Subcutaneous adipose tissue (tissue), 4 donors: ENCODE data around the gene LYPD6. TPM values are rescaled to one million over a fixed set of nuclear protein-coding genes. Genes with fewer than 3 reads are reported as not detected.

Source experiments
- total RNA-seq, 4 donors: library from RNA; depleted of rRNA; stranded (reverse); fragments of >200 nt; gene quantifications; one replicate each; pipeline ENCODE4 v1.1.0, GENCODE V29; 2016
- TF ChIP-seq, protein P1 (sequence below): fragments of 450-650 bp; IDR thresholded peaks from one replicate; pipeline ENCODE4 v1.5.1; 2016; ENCODE audit warnings: low read depth, mild to moderate bottlenecking, control low read depth, antibody characterized with exemption, moderate library complexity

LYPD6 gene
- total RNA-seq, 4 donors from 2014 or later = under 0.01 to 0.65 TPM; not detected in 2

DNA sequence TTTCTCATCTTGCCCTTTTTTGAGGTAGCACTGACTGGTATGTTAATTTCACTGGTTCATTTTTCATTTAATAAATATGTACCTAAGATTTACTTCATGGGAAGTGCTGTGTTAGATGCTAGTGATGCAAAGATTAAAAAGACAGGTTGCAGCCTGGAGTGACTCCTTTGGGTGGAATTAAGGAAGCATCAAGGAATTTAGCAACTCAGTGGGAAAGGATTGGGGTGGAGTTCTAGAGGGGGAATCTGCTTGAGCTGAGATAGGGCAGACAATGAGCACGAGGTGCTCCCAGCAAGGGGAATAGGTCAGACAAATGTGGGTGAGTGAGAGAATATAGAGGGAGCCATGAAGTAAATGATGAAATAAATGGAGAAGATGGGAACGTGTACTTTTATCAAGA is 57.0 kb downstream of the LYPD6 start:
- TF ChIP-seq, protein P1, sequence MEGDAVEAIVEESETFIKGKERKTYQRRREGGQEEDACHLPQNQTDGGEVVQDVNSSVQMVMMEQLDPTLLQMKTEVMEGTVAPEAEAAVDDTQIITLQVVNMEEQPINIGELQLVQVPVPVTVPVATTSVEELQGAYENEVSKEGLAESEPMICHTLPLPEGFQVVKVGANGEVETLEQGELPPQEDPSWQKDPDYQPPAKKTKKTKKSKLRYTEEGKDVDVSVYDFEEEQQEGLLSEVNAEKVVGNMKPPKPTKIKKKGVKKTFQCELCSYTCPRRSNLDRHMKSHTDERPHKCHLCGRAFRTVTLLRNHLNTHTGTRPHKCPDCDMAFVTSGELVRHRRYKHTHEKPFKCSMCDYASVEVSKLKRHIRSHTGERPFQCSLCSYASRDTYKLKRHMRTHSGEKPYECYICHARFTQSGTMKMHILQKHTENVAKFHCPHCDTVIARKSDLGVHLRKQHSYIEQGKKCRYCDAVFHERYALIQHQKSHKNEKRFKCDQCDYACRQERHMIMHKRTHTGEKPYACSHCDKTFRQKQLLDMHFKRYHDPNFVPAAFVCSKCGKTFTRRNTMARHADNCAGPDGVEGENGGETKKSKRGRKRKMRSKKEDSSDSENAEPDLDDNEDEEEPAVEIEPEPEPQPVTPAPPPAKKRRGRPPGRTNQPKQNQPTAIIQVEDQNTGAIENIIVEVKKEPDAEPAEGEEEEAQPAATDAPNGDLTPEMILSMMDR = no peak

DNA sequence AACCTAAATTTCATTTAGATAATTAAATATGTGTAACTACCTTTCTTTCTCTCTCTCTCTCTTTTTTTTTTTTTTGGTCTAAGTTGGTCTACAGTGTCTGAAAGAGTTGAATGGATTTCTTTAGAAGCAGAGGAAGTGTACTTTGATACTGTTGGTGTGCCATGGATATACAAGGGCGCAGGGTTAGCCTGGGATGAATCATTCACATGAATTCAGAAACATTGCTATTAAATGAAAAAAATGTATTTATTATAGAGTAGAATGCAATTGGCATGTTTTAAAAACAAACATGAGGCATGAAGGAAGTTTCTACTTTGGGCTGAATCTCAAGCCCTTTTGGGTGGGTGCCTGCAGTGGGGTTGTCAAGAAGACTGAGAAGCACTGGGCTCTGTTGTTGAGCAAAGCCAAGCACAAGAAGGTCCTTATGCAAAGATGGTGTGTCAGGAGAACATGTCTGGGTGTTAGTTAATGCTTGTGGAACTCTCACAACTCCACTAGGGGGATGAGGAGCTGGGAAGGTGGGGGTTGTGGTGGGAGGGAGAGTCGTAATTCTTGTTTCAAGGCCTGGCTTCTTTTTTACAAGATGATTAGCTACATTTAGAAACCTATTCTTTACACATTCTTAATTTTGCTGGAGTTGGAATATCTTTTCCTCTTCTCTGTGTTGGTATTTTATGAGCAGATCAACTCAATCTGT is 57.9 kb downstream of the LYPD6 start:
- TF ChIP-seq, protein P1 = no peak

DNA sequence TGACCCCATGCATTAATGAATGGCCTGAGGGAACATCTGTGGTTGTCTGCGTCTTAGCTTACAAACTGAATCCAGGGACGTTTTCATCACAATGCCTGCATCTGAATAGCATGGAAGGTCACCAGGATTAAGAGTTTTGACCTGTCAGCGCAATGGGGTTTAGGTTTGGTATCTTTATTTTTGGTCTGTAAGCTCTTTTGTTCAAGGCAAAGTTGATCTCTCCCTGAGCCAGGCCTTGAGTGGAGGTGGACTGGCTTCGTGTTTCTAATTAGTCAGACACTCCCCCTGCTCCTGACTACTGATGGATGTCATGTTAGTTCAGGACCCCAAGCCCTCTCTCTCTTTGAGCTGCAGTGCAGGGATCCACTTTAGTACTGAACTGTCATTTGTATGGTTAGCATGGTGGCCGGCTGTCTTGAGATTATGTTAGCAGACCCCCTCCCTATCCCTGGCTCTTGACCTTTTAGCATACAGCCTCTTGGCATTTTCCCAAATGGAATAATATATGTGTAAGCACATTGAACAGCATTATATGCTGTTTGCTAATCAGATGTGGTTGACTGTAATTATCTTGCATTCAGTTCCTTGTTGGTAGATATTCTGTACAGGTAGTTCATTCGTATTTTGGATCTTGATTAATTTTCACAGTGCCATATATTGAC is 59.2 kb downstream of the LYPD6 start:
- TF ChIP-seq, protein P1 = no peak

DNA sequence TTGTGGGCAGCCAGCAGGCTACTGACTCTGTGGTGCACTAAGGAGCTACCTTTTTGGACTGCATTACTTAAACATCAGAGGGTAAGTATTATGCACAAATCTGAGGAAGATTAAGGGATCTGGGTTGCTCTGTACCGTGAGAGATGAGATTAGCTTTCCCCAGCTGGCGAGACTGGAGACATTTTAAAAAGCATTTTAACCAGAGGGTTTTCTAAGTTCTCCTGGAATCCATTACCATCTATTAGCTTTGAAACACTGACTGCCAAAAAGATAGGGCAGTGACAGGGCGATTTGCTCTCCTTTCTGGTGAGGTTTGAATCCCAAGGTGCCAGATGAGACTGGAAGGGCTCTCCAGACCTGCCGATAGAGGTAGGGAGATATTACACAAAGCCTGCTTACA is 63.2 kb downstream of the LYPD6 start:
- TF ChIP-seq, protein P1 = no peak

DNA sequence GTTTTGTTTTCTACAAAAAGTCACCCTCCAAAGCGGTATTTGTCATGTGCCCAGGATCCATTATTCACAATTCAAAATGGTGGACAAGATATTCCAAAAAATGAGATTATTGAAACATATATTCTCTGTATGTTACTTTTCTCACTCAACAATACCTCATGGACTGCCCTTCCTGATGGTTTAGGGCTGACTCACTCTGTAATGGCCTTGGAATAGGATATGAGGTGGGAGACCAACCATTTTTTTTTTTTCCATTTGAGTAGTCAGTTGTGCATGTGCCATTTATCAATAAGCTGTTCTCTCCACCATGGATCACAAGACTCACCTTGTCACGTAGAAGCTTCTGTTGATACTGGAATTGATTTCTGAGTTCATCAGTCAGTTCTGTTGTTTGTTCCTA is 64.5 kb downstream of the LYPD6 start:
- TF ChIP-seq, protein P1 = no peak

DNA sequence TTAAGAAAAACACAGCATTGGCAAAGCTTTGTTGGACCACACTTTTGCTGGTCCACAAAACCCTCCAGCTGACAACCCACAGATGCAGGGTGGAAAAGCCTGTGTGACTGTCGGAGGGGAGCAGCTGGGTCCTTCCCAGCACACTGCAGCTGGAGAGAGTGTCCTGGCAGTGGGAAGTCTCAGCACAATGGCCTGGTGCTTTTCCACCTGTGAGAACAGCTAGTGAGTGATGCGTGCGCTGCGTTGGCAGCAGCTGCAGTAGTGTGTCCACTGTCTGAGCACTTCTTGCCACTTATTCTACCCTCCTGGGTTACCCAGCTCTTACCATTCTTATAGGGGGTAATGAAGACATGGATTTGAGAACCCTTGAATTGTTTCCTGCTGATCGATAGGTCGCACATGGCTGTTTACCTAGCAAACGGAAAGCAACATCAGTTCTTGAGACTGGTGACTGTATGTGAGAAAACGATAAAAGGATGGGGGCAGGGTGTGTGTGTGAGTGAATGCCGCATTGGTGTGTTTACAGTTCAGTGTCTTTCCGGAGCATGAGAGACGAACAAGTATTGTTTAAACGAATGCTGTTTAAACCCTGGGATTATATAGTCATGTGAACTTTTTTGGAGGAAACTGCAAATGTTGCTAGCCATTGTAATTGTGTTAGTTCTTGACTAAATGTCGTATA is 69.7 kb downstream of the LYPD6 start:
- TF ChIP-seq, protein P1 = no peak

DNA sequence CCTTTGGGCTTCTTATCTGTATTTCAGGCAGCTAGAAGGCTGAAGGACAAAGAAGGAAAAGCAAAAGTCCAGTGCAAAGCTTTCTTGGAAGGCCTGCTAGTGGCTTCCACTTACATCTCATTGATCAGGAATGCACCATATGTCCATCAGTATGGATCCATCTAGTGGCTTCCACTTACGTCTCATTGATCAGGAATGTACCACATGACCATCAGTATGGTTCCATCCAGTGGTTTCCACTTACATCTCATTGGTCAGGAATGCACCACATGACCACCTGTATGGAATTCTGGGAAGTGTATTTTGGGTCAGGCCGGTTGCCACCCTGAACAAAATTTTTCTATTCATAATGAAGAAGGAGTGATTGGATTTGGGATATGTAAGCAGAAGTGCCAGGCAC is 70.6 kb downstream of the LYPD6 start:
- TF ChIP-seq, protein P1 = no peak
